Stimulated activated CD4-positive, alpha-beta T cell treated with anti-CD3 and anti-CD28 coated beads, TNF-alpha, amount 100 ng/mL, for 48 hours (primary cell): Measurements from ENCODE around the gene C19orf73.
"Not testable (repeated sequence)": the region's sequence is repeated elsewhere in the genome, so short reads cannot be mapped to it uniquely, and the experiment has no call there.

Experiments used
- DNase-seq, 3 donors: peaks; one replicate each; pipeline ENCODE4 v3.0.0-alpha.2; 2020; ENCODE audit warnings: low read depth in 3 of 3

The C19orf73 gene

DNA sequence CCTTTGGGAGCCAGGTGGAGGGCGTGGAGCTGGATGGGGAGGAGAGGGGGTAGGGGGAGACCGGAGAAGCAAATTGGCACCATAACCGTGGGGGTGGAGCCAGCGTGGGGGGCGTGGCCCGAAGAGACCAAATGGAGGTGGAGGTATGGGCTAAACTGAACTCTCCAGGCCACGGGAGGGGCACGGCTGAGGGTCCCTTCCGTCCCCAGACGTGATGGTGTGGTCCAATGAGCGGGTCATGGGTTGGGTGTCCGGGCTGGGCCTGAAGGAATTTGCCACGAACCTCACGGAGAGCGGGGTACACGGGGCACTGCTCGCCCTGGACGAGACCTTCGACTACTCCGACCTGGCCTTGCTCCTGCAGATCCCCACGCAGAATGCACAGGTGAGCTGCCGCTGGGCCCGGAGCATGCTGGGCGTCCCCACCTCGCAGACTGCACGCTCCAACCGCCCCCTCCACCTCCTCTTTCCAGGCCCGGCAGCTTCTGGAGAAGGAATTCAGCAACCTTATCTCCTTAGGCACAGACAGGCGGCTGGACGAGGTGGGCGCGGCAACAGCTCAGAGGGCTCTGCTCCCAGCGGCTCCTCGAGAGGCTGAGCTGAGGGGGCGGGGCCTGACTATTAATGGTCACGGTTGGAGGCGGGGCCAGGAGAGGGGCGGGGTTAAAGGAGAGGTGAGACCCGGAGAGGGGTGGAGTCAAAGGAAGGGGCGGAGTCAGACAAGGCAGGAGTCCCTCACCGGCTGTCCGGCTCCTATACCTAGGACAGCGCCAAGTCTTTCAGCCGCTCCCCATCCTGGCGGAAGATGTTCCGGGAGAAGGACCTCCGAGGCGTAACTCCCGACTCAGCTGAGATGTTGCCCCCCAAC lies 30.1 kb upstream of the C19orf73 start:
- DNase-seq: peak; percentile 74 to 91 (median 77)

GRCh38 chr19:49148044-49148682 lies 29.2 kb upstream of the C19orf73 start:
- DNase-seq: no peak

DNA sequence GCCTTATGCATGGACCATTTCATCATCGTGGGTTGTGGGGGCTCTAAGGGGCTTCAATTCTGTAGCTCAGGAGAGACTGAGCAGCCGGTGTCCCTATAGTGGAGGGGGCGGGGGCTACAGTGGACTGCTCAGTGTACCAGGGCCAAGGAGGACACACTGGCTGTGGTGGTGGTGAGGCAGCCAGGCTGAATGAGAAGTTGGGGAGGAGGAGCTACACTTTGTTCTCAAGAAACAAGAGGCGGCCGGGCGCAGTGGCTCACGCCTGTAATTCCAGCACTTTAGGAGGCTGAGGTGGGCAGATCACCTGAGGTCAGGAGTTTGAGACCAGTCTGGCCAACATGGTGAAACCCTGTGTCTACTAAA lies 27.4 kb upstream of the C19orf73 start:
- not testable (repeated sequence) for DNase-seq

DNA sequence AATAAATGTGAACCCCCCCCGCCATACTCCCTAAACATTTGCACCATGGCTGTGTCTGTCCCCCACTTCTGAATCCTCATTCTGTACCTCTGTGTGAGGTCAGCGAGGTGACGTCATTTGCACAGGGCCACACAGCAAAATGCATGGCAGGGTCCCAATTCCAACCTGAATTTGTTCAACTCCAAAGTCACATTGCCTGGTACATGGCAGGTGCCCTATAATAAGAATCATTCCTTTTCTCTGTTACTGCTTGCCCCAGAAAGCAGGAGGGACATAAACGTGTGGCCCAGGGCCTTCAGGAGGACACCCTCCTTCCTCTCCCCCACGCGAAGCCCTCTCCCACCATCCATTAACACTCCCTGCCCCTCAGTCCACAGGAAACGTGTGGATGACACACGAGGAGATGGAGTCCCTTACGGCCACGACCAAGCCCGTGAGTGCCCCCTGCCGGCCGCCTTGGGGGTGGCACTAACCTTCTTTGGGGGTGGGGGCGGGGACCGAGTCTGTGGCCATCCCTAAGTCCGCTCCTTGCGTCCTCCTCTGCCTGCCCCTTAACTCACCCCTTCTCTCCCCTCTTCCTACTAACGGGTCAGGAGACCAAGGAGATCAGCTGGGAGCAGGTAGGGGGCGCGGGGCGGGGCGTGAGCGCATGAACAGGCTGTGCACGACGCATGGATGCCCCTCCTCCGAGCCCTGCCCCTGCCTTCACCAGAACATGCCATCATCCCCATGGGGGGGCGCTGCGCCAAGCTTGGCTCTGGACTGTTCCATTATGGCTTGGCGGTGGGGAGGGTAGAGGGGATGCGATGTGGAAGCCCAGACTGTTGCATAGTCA lies 26.8 kb upstream of the C19orf73 start:
- peak; percentile 70 to 72 (median 71) for DNase-seq

GRCh38 chr19:49142866-49143335 lies 24.0 kb upstream of the C19orf73 start:
- peak; percentile 44 to 67 (median 67) for DNase-seq

- DNase-seq: no peak
Measured at GRCh38 chr19:49141352-49141751, 22.4 kb upstream of the C19orf73 start.

GRCh38 chr19:49140951-49141350 lies 22.0 kb upstream of the C19orf73 start:
- DNase-seq: no peak

GRCh38 chr19:49136771-49137171 lies 17.8 kb upstream of the C19orf73 start:
- no peak for DNase-seq

- DNase-seq: no peak
Measured at GRCh38 chr19:49135686-49136085, 16.7 kb upstream of the C19orf73 start.

- peak in 1 of 3 donors; percentile 40 for DNase-seq
Measured at GRCh38 chr19:49133621-49134454, 14.9 kb upstream of the C19orf73 start.

GRCh38 chr19:49132974-49133609 lies 14.1 kb upstream of the C19orf73 start:
- DNase-seq: no peak

- no peak for DNase-seq
Measured at GRCh38 chr19:49130325-49130724, 11.4 kb upstream of the C19orf73 start.

DNA sequence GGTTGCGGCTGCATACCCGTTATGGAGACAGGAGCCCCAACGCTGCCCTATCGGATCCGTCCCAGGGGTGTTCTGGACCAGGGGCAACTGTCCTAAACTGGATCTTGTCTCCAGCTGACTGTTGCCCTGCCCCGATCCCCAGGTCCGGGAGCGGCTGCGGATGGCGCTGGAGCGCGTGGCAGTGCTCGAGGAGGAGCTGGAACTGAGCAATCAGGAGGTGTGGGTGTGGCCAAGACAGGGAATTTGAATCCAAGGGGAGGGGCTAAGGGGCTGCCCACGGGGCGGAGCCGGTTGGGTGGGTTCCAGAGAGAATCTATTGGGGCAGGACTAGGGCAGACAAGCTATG lies 10.3 kb upstream of the C19orf73 start:
- DNase-seq: no peak

GRCh38 chr19:49128545-49129237 lies 9.7 kb upstream of the C19orf73 start:
- DNase-seq: no peak

GRCh38 chr19:49127674-49128544 lies 9.0 kb upstream of the C19orf73 start:
- peak; percentile 91 to 97 (median 92) for DNase-seq

- DNase-seq: not testable (repeated sequence)
Measured at GRCh38 chr19:49127225-49127624, 8.3 kb upstream of the C19orf73 start.

DNA sequence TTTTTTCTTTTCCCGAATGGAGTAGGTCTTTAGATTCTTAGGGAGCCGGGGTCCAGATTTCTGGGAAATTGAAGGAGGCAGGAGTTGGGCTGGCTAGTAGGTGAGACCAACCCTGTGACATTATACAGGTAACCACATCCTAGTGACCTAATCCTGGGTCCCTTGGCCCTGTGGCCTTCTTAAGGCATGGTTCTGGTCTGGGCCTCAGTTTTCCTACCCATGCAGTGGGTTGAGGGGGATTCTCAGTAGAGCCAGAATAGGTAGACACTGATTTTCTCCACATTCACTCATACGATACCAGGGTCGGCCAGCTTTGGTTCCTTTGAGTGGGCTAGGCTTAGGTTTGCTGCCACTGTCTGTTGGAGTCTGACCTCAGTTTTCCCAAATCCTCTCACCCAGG lies 7.6 kb upstream of the C19orf73 start:
- no peak for DNase-seq

DNA sequence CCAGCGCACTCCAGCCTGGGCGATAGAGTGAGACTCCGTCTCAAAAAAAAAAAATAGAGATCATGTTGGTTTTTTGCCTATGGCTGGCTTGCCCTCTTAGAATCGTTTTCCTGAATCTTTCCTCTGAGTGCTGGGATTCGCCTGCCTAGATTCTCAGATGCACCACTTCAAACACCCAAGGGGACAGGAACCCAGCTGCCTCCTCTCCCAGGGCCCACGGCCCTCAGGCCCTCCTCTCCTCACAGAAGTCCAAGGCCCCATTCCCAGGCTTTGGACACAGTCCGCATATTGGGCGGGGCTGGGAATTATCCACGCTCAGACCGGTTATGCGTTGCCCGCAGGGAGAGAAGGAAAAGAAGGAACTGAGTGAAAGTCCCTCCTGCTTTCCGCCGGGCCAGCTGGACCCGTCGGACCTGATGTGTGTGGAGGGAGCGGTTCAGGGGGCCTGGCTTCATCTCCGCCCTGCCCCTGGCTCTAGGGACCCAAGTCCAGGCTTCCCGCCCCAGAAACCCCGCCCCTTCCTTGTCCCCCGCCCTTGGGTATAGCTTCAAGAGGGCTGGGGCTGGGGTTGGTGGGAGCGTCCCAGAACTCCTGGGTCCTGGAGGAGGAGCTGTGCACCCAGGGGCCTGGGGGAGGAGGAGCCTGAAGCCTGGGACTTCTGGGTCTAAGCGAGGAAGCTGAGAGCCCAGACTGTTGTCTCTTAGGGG lies 6.2 kb upstream of the C19orf73 start:
- no peak for DNase-seq

DNA sequence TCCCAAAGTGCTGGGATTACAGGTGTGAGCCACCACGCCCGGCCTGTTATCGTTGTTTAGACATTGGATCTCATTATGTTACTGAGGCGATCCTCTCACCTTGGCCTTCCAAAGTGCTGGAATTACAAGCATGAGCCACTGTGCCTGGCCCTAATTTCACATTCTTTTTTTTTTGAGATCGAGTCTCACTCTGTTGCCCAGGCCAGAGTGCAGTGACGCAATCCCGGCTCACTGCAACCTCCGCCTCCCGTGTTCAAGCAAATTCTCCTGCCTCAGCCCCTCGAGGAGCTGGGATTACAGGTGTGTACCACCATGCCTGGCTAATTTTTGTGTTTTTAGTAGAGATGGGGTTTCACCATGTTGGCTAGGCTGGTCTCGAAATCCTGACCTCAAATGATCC lies 4.3 kb upstream of the C19orf73 start:
- DNase-seq: not testable (repeated sequence)
